ENCODE data around the gene GPM6B.

GRCh38 chrX:13752646-13753045, 64.2 kb downstream of the GPM6B start:
- TF ChIP-seq CTCF (IDR thresholded peaks at IDR 0.05), result no peak
- TF ChIP-seq POLR2A (IDR thresholded peaks at IDR 0.05), result no peak

Measured in esophagus squamous epithelium (tissue), 4 donors.